Stimulated activated CD8-positive, alpha-beta memory T cell treated with anti-CD3 and anti-CD28 coated beads, Interleukin-15, amount 100 ng/mL, for 48 hours (primary cell): ENCODE data around the gene EZR.
"Not testable (repeated sequence)": the region's sequence is repeated elsewhere in the genome, so short reads cannot be mapped to it uniquely, and the experiment has no call there.

Experiments
- DNase-seq, 2 donors: peaks; one replicate each; pipeline ENCODE4 v3.0.0-alpha.2; 2020; ENCODE audit warnings: low read depth in 2 of 2

Gene EZR

GRCh38 chr6:158797331-158798310 is 21.5 kb downstream of the EZR start:
- no peak for DNase-seq

GRCh38 chr6:158796353-158796752 is 22.8 kb downstream of the EZR start:
- DNase-seq, result no peak

- DNase-seq, result no peak
These were observed 23.7 kb downstream of the EZR start for GRCh38 chr6:158795516-158795915.

- no peak for DNase-seq
These were observed 25.7 kb downstream of the EZR start for GRCh38 chr6:158793432-158793831.

- not testable (repeated sequence) for DNase-seq
These were observed 26.7 kb downstream of the EZR start for GRCh38 chr6:158792505-158792904.

- no peak for DNase-seq
These were observed 27.8 kb downstream of the EZR start for GRCh38 chr6:158791274-158791855.

- DNase-seq, result no peak
These were observed 29.9 kb downstream of the EZR start for GRCh38 chr6:158789115-158789917.

GRCh38 chr6:158787395-158787794 is 31.8 kb downstream of the EZR start:
- no peak for DNase-seq

- no peak for DNase-seq
These were observed 32.4 kb downstream of the EZR start for GRCh38 chr6:158786645-158787304.

- no peak for DNase-seq
These were observed 34.1 kb downstream of the EZR start for GRCh38 chr6:158785036-158785435.

GRCh38 chr6:158784505-158784904 is 34.7 kb downstream of the EZR start:
- no peak for DNase-seq

GRCh38 chr6:158783851-158784250 is 35.3 kb downstream of the EZR start:
- no peak for DNase-seq

- no peak for DNase-seq
These were observed 36.1 kb downstream of the EZR start for GRCh38 chr6:158783167-158783450.

GRCh38 chr6:158782432-158783166 is 36.6 kb downstream of the EZR start:
- no peak for DNase-seq

GRCh38 chr6:158781692-158782373 is 37.3 kb downstream of the EZR start:
- DNase-seq, result no peak

- DNase-seq, result no peak
These were observed 38.0 kb downstream of the EZR start for GRCh38 chr6:158780988-158781691.

GRCh38 chr6:158780246-158780884 is 38.8 kb downstream of the EZR start:
- DNase-seq, result no peak

GRCh38 chr6:158778005-158778527 is 41.1 kb downstream of the EZR start:
- DNase-seq, result no peak

GRCh38 chr6:158777510-158777909 is 41.7 kb downstream of the EZR start:
- no peak for DNase-seq
